T-helper 2 cell treated with Interferon-gamma antibody and Interleukin-4, amounts not matched to agents 5 μg/mL and 100 μg/mL, for 36 hours (primary cell): Measurements from ENCODE around the gene BTLA.
A peak's percentile ranks its signal among the peaks of the same experiment; 100 is the strongest.
"Not testable (repeated sequence)": the region's sequence is repeated elsewhere in the genome, so short reads cannot be mapped to it uniquely, and the experiment has no call there.

ENCODE experiments used
- DNase-seq: peaks from one replicate; pipeline ENCODE4 v3.0.0; 2021; ENCODE audit warnings: low spot score
- H3K27ac Mint-ChIP-seq: one replicate; pipeline ENCODE4 v1.8.0; 2021; ENCODE audit warnings: mild to moderate bottlenecking, mixed read lengths
- H3K27me3 Mint-ChIP-seq: one replicate; pipeline ENCODE4 v1.8.0; 2021; ENCODE audit warnings: low read depth, mixed read lengths
- H3K36me3 Mint-ChIP-seq: one replicate; pipeline ENCODE4 v1.8.0; 2021; ENCODE audit warnings: low read depth, mixed read lengths
- H3K4me1 Mint-ChIP-seq: one replicate; pipeline ENCODE4 v1.8.0; 2021; ENCODE audit warnings: low read depth, mixed read lengths
- H3K4me3 Mint-ChIP-seq: one replicate; pipeline ENCODE4 v1.8.0; 2022; ENCODE audit warnings: mild to moderate bottlenecking, moderate library complexity, mixed read lengths
- H3K9me3 Mint-ChIP-seq: one replicate; pipeline ENCODE4 v1.8.0; 2021; ENCODE audit warnings: mixed read lengths

BTLA gene, protein sequence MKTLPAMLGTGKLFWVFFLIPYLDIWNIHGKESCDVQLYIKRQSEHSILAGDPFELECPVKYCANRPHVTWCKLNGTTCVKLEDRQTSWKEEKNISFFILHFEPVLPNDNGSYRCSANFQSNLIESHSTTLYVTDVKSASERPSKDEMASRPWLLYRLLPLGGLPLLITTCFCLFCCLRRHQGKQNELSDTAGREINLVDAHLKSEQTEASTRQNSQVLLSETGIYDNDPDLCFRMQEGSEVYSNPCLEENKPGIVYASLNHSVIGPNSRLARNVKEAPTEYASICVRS

DNA sequence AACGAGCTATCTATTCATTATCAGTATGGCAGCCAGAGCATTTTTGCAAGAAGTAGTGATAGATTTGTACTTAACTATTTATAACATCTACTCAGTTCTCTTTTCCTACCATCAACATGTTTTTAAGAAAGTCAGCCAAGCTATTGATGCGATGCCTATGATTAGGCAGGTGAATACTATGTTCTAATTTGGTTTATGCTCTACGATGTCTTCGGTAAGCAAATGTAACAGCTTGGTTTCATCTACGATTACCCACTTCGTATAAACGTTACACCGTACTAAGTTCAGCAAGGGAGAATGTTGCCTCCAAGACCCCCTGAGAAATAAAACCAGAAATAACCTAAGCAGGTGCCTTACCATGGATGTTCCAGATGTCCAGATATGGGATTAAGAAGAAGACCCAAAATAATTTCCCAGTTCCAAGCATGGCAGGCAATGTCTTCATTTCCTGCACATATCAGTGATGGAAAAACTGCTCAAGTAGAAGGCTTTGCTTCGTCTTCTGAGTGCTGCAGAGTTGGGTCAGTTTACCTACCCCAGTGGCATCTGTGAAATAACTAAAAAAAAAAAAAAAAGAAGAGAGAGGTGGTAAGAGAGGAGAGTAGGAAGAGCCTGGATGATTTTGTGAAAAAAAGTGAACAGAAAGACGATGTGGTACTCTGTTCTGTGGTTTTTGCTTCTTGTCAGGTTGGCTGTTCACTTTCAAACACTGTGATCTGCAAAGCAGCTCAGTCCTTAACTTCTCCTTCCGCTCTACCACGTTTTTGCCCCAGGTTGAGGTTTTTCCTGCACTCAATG is at the start of gene BTLA:
BTLA (minus strand) TSS at position 559 of the 798 bp plus-strand sequence; CDS start at position 445, 114 bp downstream.
- peaks cover 51% of the 10 kb centered on the region for H3K4me1 Mint-ChIP-seq
- peak within 1 kb of the TSS; percentile 92 for H3K4me3 Mint-ChIP-seq

DNA sequence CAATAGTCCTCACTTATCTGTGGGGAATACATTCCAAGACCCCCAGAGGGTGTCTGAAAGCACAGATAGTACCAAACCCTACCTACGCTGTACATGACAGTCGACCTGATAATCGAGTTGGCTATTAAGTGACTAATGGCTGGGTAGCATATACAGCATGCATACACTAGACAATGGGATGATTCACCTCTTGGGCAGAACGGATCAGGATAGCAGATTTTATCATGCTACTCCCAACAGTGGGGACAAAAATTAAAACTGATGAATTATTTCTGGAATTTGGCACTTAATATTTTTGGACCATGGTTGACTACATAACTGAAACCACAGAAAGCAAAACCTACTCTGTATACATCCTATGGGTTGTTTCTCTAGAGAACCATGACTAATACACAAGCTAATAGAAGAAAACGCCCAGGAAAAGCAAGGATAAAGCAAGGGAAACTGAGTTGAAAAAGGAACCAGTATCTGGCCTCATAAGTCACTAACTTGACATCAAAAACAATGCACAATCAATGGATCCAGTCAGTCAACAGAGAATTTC is 47.0 kb upstream of the BTLA start:
- peaks cover 42% of the 10 kb centered on the region for H3K36me3 Mint-ChIP-seq

More for the DNA sequence above, at the start of gene BTLA:
- H3K27ac Mint-ChIP-seq: peak within 1 kb of the TSS; percentile 93
- peaks cover 19% of the 10 kb centered on the region for H3K36me3 Mint-ChIP-seq
- peaks cover 6% of the 10 kb centered on the region for H3K9me3 Mint-ChIP-seq
- no peaks in the 10 kb centered on the region for H3K27me3 Mint-ChIP-seq
- peak; percentile 40 for DNase-seq

DNA sequence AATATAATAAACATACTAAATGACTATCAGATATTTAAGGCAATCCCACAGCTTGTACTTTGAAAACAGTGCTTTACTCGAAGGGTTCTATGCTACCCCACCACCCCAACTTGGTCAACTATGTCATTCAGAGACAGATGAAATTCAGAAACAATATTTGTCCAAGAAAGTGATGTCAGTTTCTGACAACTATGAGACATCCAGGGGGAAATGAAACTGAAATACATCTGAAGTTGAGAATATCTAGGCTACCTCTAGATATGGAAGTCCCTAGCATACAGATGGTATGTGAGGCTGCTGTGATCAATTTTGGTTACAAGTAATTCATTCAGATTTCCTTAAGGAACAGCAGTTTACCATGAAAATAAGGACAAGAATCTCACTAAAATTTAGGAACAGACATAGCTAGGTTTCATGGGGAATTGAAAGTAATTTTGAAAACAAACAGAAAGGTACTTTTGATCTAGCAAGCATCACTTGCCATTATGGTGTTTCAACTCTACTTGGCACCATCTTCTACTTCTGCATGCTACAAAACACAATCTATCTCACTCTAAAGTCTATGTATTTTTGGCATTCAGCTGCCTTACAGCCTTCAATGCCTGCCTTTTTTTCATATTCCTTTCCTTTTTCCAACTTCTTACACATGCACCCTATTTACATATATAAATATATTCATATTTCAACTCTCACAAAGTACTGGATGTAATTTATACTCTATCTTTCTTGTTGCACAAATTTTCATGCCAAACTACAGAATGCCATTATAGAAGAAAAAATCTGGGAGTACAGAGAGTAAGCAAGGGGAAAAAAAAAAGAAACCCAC is 40.8 kb upstream of the BTLA start:
- Mint-ChIP-seq H3K27ac (peak overlapping the region; percentile 12), H3K4me1 (peaks cover 15% of the 10 kb centered on the region), H3K4me3 (no peak overlapping the region), H3K9me3 (no peaks in the 10 kb centered on the region), H3K36me3 (peaks cover 48% of the 10 kb centered on the region), H3K27me3 (no peaks in the 10 kb centered on the region)
- DNase-seq: no peak

More for the DNA sequence above, 47.0 kb upstream of the BTLA start:
- Mint-ChIP-seq H3K4me1 (peaks cover 6% of the 10 kb centered on the region), H3K27ac (no peak overlapping the region), H3K27me3 (no peaks in the 10 kb centered on the region), H3K9me3 (no peaks in the 10 kb centered on the region), H3K4me3 (no peak overlapping the region)
- no peak for DNase-seq

DNA sequence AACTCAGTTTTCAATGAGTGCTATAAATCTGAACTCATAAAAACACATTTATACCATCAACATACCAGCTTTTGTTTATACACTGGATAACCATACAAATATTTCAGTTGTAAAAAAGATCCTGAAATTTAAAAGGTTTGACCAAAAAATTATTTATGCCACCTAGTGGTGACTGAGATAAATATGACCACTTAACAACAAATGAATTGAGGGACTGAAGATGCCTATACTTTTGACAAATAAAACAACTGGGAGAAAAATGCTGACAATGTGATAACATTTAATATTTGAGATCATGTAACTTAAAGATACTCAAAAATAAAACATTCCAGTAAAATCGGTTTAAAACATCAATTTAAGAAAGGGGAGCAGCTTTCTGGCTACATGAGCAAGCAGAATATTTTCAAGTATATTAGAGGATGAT is 32.1 kb upstream of the BTLA start:
- DNase-seq: no peak
- H3K9me3 Mint-ChIP-seq: no peaks in the 10 kb centered on the region
- no peaks in the 10 kb centered on the region for H3K27me3 Mint-ChIP-seq
- H3K4me1 Mint-ChIP-seq: no peaks in the 10 kb centered on the region
- no peak overlapping the region for H3K4me3 Mint-ChIP-seq
- H3K36me3 Mint-ChIP-seq: peaks cover 29% of the 10 kb centered on the region
- no peak overlapping the region for H3K27ac Mint-ChIP-seq

DNA sequence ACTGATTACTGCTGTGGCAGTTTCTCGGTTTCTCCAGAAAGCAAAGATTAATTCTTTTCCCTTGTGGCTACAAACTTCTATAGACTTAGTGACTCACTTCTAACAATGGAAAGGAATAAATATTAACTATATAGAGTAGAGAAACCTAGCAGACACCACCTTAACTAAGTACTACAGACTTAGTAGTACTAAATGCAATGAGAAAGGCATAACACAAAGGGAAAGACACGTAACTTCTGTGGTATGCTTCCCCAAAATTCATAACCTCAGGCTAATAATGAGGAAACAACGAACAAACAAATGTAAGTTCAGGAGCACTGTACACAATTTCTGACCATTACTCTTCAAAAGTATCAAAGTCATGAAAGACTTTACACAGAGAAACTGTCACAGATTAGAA is 31.3 kb upstream of the BTLA start:
- Mint-ChIP-seq H3K9me3 (no peaks in the 10 kb centered on the region), H3K27me3 (no peaks in the 10 kb centered on the region), H3K4me3 (no peak overlapping the region), H3K4me1 (no peaks in the 10 kb centered on the region), H3K36me3 (peaks cover 28% of the 10 kb centered on the region), H3K27ac (no peak overlapping the region)
- no peak for DNase-seq

DNA sequence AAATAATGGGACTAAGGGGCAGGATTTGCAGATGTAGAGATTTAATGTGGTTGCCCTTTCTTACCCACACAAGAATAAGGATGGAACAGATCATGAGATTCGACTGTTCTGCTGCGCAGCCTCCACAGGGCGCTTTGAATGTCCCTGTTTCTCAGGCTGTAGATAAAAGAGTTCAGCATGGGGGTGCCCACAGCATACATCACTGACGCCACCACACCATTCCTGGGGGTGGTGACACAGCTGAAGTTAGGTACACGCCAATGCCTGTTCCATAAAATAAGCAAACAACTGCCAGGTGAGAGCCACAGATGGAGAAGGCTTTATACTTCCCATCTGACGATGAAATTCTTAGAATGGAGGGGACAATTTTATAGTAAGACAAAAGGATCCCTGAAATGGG is 24.9 kb upstream of the BTLA start:
- not testable (repeated sequence) for H3K4me1 Mint-ChIP-seq, H3K9me3 Mint-ChIP-seq, H3K27me3 Mint-ChIP-seq, H3K36me3 Mint-ChIP-seq, DNase-seq, H3K4me3 Mint-ChIP-seq, H3K27ac Mint-ChIP-seq

DNA sequence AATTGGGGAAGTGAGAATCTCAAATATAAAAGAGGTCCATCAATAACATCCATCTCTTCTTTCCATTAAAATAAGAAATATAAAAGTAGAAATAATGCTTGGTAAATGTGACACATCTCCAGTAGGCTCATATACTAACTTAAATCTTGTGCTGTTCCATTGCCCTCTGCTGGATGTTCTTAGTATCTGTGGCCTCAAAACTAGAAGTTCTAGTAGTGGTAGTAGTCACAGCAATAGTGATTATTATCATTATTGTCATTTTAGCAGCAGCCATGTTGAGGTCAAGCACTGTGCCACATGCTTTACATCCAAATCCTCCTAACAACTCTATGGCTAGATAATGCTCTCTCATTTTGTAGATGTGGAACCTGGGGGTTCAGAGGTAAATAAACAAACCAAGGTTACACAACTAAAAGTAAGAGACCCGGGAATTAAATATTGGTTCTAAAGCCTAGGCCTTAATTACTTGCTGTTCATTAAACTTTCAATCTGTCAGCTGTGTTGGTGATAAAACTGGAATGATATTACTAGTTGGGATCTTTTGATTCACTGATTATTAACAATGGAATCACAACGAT is 20.2 kb upstream of the BTLA start:
- Mint-ChIP-seq H3K27me3 (no peaks in the 10 kb centered on the region), H3K27ac (no peak overlapping the region), H3K36me3 (peaks cover 10% of the 10 kb centered on the region), H3K4me3 (no peak overlapping the region), H3K4me1 (peaks cover 19% of the 10 kb centered on the region), H3K9me3 (peaks cover 4% of the 10 kb centered on the region)
- DNase-seq: peak; percentile 31

DNA sequence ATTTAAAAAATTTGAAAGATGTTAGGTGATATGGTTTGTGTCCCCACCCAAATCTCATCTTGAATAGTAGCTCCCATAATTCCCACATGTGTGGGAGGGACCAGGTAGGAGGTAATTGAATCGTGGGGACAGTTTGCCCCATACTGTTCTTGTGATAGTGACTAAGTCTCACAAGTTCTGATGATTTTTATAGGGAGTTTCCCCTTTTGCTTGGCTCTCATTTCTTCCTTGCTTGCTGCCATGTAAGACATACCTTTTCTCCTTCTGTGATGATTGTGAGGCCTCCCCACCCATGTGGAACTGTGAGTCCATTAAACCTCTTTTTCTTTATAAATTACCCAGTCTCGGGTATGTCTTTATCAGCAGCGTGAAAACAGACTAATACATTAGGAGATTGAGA is 19.7 kb upstream of the BTLA start:
- not testable (repeated sequence) for H3K4me3 Mint-ChIP-seq, DNase-seq, H3K36me3 Mint-ChIP-seq, H3K9me3 Mint-ChIP-seq, H3K27ac Mint-ChIP-seq, H3K27me3 Mint-ChIP-seq
- H3K4me1 Mint-ChIP-seq: peaks cover 23% of the 10 kb centered on the region

DNA sequence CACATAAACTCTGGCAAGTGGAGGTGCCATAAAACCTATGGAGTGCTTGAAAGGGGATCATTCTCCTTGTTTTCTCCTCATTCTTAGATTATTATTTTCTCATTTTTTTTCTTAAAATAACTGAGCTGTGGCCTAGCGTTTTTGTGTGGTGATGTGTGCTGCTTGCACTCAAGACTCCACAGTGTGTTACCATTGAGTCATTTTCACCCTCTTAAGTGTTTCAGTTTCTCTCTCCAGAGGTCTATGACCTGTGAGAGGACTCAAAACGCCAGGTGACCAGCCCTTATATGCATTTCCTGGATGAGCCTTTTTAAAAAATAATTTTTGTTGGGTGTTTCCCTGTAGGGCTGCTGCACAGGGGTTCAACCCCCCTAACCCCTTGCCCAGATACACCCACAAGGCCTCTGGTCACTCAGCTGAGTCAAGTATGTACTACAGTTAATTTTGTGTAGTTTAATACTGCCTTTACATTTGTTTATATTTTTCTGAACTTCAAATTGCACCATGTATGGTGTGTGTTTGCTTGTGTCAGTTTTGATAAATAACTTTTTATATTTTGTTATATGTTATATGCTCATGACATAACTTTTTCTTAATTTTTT is 15.4 kb upstream of the BTLA start:
- peak overlapping the region; percentile 65 for H3K27ac Mint-ChIP-seq
- peak overlapping the region; percentile 4 for H3K4me3 Mint-ChIP-seq
- H3K36me3 Mint-ChIP-seq: peaks cover 19% of the 10 kb centered on the region
- peak; percentile 21 for DNase-seq
- H3K9me3 Mint-ChIP-seq: peaks cover 19% of the 10 kb centered on the region
- peaks cover 25% of the 10 kb centered on the region for H3K4me1 Mint-ChIP-seq
- no peaks in the 10 kb centered on the region for H3K27me3 Mint-ChIP-seq

DNA sequence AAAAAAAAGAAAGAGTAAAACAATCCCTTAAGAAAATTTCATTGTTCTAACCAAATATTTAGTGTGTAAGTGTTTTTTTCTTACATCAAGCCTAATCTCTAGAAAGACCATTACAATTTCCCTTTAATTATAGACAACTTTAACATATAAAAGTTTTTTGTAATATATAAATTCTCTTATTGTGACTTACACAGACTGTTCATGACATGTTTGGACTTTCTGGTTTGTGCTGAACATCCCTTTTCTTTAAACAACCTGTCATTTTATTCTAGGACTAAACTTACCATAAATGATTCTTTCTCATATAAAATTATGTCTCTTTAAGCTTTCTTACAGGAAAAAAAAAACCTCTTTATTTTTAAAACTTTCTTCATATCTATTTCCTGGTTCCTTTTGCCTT is 13.0 kb upstream of the BTLA start:
- peaks cover 13% of the 10 kb centered on the region for H3K4me1 Mint-ChIP-seq
- no peaks in the 10 kb centered on the region for H3K27me3 Mint-ChIP-seq
- no peak overlapping the region for H3K27ac Mint-ChIP-seq
- H3K36me3 Mint-ChIP-seq: peaks cover 17% of the 10 kb centered on the region
- DNase-seq: no peak
- H3K4me3 Mint-ChIP-seq: no peak overlapping the region
- peaks cover 17% of the 10 kb centered on the region for H3K9me3 Mint-ChIP-seq

DNA sequence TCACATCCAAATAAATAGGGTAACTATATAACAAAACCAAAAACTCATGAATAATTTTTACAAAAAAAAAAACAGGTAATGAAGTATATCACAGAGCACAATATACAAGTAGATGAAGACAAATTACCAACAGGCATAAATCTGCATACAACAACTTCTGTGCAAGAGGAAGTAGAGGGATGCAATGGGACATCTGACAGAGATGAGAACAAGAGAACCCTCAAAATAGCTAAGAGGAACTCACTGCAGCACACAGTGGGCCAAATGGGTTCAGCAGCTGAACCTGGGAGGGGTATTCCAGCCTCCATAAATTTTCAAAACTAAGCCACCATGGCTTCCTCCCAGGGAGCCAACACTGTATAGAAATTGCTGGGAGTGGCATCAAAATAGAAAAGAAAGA is 9.6 kb upstream of the BTLA start:
- no peaks in the 10 kb centered on the region for H3K27me3 Mint-ChIP-seq
- H3K4me3 Mint-ChIP-seq: no peak overlapping the region
- no peak overlapping the region for H3K27ac Mint-ChIP-seq
- peaks cover 25% of the 10 kb centered on the region for H3K4me1 Mint-ChIP-seq
- H3K36me3 Mint-ChIP-seq: peaks cover 15% of the 10 kb centered on the region
- peaks cover 19% of the 10 kb centered on the region for H3K9me3 Mint-ChIP-seq
- DNase-seq: no peak

DNA sequence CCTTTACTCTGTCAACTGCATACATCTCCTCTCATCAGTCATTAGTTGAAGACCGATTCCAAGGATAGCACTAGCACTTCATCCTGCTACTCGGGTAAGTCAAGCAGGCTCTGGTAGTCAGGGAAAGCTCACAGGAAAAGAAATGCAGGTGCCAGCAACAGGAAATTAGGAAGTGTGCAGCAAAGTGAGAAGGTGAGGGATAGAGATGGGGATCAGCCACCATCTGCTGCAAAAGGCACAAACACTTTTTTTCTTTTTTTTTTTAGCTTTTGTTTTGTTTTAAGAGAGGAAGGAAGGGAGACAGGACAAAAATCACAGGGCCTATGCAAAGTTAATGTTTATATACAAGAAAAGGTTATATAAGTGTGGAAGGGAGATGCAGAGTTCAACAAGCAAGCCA is 9.0 kb upstream of the BTLA start:
- no peak overlapping the region for H3K27ac Mint-ChIP-seq
- H3K27me3 Mint-ChIP-seq: no peaks in the 10 kb centered on the region
- H3K36me3 Mint-ChIP-seq: peaks cover 12% of the 10 kb centered on the region
- H3K4me3 Mint-ChIP-seq: no peak overlapping the region
- peaks cover 19% of the 10 kb centered on the region for H3K9me3 Mint-ChIP-seq
- no peak for DNase-seq
- H3K4me1 Mint-ChIP-seq: peaks cover 28% of the 10 kb centered on the region

DNA sequence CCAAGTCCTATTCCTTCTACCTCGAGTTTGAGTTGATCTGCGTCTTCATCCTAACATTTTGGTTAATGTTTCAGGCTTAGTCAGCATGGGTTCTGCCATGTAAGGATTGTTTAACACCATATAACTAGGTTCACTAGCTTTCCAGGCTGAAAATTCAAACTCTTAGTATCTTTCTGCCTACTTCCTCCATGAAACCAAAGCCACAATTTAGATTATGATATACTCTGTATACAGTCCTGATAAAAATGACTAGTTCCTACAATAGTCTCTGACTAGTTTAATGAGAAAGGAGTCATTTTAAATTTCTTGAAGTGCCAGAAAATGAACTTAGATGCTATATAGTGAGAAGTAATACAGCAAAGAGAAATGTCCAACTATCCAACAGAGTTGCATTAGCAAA is 6.6 kb upstream of the BTLA start:
- Mint-ChIP-seq H3K4me1 (peaks cover 34% of the 10 kb centered on the region), H3K27ac (no peak overlapping the region), H3K9me3 (peaks cover 9% of the 10 kb centered on the region), H3K36me3 (peaks cover 3% of the 10 kb centered on the region), H3K4me3 (no peak overlapping the region), H3K27me3 (no peaks in the 10 kb centered on the region)
- DNase-seq: no peak
